GM21360 (cell line): ENCODE results near the gene SLC24A2.
"Not testable (repeated sequence)": the region's sequence is repeated elsewhere in the genome, so short reads cannot be mapped to it uniquely, and the experiment has no call there.

ENCODE experiments used
- ATAC-seq: cut with Tn5 transposase; IDR thresholded peaks from one replicate; pipeline ENCODE4 v1.9.1; 2021; ENCODE audit warnings: mild to moderate bottlenecking, moderate library complexity; ENCODE audit not compliant: unreplicated experiment

SLC24A2 gene

DNA sequence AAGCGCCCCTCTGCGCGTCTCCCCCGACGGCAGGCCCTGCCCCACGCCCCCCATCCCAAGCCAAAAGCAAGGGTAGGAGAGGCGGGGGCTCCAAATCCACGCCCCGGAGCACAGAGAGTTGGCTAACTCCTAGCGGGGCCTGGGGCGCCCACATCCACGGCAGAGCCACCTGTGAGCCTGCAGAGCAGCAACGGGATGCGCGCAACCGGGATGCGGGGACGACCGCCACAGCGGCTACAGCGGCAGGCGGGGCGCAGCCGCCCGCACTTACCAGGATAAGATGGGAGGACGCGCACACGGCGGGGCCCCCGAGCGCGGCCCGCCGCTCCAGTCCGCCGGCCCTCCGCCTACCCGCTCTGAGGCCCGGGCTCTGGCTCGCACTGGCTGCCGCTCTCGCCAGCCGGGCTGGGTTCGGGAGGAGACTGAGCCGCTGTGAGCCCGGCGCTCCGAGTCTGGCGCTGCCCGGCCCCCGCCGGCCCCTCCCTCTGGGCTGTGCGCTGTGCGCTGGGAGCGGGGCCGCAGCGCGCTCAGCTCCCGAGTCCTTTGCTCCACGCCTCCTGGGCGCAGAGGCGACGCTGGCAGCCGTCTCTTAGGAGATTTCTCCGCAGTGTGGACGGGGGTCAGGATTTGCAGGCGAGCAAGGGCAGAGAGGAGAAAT, at the start of gene SLC24A2:
TSS of gene SLC24A2 (minus strand) at position 424 of the 658 bp plus-strand sequence.
- ATAC-seq: no peak

DNA sequence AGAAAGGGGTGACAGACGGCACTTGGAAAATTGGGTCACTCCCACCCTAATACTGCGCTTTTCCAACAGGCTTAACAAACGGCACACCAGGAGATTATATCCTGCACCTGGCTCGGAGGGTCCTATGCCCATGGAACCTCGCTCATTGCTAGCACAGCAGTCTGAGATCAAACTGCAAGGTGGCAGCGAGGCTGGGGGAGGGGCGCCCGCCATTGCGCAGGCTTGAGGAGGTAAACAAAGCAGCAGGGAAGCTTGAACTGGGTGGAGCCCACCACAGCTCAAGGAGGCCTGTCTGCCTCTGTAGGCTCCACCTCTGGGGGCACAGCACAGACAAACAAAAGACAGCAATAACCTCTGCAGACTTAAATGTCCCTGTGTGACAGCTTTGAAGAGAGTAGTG, 44.5 kb upstream of the SLC24A2 start:
- not testable (repeated sequence) for ATAC-seq

GRCh38 chr9:19830796-19831195, 42.0 kb upstream of the SLC24A2 start:
- ATAC-seq: no peak

DNA sequence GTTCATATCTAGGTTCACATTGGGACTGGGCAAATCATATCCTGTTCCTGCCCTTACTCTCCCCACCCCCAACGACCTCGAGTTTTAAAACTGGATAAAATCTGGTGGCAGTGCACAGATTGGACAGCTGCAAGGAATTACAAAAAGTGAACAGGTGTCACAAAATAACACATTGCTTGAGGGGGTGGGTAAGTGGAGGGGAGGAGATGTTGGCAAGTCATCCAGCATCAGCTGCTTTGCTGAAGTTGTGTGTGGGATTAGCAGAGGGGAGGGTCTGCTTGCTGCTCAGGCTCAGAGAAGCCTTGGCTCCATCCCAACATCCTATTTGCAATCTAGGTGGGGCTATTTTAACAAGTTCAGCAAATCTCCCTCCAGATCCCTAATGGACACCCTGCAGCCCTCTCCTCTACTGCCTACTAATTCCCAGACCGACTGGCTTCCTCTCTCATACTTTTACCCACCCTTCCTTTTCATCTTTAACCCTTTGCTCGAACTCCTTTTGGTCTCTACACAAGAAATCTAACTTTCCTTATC, 39.8 kb upstream of the SLC24A2 start:
- no peak for ATAC-seq

DNA sequence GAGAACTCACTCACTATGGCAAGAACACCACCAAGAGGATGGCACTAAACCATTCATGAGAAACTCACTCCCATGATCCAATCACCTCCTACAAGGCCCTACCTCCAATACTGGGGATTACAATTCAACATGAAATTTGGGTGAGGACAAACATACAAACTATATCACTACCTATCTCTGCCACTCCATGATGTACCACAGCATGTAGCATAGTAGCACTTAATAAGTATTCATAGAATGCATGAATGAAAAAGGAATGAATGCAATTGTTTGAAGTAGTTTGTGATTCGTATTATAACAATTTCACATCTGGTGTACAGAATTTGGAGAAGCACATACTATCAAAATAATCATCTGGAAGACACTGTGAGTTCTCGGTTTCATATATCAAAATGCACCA, 27.9 kb upstream of the SLC24A2 start:
- no peak for ATAC-seq

DNA sequence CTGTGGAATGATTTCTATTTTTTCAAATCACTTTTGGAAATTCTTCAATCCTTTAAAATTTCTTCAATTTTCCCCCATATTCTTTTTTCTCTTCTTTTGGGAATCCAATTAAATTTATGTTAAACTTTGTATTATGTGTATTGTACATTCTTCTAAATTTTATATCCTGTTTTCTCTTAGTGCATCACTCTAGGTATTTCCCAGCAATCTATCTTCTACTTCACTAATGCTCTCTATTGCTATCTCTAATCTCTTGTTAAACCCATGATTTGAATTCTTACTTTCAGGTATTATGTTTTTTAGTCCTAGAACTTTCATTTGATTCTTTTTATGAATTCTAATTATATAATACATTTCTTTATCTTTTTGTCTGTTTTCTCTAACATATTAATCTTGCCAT, 23.4 kb upstream of the SLC24A2 start:
- ATAC-seq: no peak

- no peak for ATAC-seq
Observed at GRCh38 chr9:19809422-19810269, 20.8 kb upstream of the SLC24A2 start.

- no peak for ATAC-seq
Observed at GRCh38 chr9:19807182-19807892, 18.5 kb upstream of the SLC24A2 start.

GRCh38 chr9:19804431-19804830, 15.6 kb upstream of the SLC24A2 start:
- no peak for ATAC-seq

- ATAC-seq: no peak
Observed at GRCh38 chr9:19800884-19801283, 12.0 kb upstream of the SLC24A2 start.

GRCh38 chr9:19799784-19800183, 10.9 kb upstream of the SLC24A2 start:
- no peak for ATAC-seq

DNA sequence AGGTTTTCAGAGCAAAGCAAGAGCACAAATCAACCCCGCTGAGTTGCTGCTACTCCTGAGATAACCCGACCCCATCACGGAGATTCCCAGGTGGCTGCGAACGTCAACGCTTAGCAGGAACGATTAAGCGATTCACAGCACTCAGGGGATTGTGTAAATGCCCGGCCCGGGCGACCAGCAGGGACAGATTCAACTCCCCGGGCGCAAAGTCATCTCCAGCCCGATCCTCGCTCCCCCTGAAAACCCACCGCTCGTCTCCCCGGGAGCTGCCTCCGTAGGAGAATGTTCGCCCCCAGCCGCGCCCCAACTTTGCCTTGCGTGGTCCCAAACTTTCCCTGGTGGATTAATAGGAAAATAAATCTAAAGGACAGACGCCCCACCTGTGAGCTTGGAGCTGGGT, 685 bp downstream of the SLC24A2 start:
- ATAC-seq: no peak

GRCh38 chr9:19787672-19788071, 1.2 kb downstream of the SLC24A2 start:
- ATAC-seq: no peak

- no peak for ATAC-seq
Observed at GRCh38 chr9:19785230-19785629, 3.6 kb downstream of the SLC24A2 start.

- no peak for ATAC-seq
Observed at GRCh38 chr9:19784136-19784535, 4.7 kb downstream of the SLC24A2 start.

- no peak for ATAC-seq
Observed at GRCh38 chr9:19783500-19783899, 5.3 kb downstream of the SLC24A2 start.

DNA sequence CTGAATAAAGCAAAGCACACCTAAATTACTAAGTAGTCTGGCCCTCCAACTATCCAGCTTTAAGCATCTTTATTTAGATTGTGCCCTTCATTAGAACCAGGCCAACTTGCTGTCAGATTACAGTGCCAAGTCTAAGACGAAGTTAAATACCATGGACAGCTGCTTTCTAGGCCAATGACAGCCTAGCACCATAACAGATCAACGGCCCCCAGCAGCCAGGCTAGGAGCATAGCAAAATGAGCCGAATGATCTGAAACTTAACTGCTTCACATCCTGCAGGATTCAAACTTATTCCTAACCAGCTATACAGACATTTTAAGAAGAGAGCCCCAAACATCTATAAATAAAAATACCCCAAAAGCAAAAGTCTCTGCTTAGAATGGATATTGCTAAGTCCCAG, 6.8 kb downstream of the SLC24A2 start:
- no peak for ATAC-seq

- ATAC-seq: no peak
Observed at GRCh38 chr9:19781240-19781639, 7.6 kb downstream of the SLC24A2 start.

DNA sequence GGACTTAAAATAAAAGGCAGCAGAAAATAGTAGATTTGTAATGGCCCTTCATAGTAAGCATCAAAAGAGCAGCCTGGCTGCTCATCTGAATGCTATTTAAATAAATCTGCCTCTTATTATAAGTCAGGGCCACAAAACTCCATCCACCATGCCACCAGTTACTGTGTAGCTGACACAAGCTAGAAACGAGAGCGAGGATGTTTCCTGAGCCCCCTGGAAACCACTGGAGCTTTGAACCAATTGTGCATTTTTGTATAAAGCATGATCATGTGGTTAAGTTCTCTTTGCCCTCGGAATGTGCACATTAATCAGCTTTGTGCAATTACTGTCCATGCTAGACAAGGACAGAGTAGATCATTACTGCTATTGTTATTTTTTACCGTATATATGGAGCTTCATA, 17.4 kb downstream of the SLC24A2 start:
- ATAC-seq: no peak

DNA sequence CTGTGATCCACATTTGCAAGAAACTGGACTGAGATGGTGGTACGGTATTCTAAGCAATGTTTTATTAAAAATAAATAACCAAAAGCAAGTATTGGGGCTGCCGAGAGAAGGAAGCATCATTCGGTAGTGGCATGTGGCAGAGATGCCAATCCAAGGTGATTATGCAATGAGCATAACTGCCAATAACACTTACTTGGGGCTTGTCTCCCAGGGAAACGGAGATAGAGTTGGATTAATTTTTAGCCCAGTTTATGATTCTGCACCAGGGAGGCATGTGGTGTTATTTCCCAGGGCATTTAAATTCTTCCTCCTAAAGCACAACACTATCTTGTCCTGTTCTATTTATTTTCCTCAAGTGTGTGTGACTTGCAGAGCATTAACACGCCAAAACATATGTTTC, 17.9 kb downstream of the SLC24A2 start:
- ATAC-seq: no peak

DNA sequence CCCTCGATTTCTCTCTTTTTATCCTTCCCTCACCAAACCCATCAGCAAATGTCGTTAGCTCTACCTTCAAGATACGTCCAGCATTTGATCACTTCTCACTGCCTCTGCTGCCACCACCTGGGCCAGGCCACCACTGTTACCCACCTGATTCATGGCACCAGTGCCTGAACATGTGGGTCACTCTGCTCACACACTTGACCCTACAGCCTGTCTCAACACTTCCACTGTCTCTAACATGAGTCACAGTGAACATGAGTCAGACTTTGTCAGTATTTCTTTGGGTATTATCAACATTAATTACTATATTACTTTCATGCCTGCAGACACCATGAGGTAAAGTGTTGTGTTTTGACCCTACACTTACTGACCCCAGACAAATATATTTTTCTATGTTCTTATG, 19.6 kb downstream of the SLC24A2 start:
- ATAC-seq: no peak

DNA sequence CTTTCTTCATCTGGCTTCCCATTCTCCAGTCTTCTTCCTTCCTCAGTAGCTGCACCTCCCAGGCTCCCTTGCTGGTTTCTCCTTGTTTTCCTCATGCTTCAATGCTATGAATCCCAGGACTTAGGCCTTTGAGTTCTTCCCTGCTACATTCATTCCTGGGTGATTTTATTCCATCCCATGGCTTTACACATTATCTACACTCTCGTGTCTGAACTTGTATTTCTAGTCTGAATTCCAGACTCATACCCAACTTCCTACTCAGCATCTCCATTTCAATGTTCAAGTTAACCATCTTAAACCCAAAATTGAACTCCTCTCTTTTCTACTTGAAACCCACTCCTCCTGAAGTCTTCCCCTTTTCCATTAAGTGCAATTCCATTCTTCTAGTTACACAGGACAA, 20.0 kb downstream of the SLC24A2 start:
- no peak for ATAC-seq
